ENCODE results near the gene MEIS2.

The MEIS2 gene

DNA sequence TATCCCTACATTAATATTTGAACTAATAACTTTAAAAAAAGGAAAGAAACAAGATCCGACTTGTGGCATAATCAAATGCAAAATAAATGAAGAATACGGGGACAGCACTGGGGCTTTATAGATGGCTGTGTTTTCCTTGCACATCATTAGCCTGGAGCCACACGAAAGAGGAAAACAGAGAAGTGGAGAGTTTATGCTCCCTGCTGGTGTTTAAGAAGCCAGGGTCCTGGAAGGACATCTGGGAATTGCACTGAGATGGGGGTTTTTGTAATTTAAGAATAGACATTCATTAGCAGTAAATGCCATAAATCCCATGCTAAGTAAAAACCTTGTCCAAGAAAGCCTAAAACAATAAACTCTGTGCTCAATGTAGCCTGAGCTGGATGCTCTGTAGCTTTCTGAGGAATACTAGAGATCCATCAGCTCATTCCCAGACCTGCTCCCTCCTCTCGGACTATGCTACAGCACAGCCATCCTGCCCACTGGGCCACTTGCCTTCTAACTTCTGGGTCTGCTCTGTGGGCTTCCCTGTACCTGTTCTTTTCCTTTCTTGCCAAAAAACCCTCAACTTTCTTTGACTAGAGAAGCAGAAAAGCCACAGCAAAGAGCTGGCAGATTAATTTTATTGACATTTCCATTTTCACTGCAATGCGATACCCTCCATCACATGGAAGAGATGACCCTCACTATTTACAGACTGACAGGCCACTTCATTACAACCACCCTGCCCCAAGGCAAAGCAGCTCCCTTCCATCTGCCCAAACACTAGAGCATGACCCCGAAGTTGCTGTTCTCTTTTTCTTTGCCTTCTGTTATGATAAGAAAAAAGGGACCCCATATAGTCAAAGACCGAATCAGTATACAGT lies 62.3 kb downstream of the MEIS2 start:
- no peak for DNase-seq

DNA sequence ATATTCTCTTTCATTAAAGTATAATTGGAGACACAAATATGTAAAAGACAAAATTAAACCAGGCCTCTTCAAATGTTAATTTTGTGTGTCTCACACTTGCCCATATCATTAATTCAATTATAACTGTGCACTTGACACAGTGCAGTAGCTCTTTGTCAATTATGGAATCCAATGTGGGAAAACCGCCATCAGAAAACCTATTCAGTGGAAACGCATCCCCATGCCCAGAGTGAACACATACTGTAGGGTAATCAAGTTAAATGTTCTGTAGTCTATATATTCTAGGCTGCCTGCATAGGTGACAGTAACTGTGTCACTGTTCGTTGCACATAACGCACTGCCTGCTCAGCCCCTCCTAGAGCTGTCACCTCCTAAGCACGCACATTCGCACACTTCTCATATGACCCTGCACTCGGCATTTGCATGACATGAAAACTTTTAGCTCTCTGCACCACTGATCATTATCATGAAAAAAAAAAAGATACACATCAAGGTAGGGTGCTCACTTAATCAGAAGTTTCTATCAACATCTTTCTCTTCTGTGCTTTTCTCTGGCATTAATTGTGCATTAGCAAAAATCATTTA lies 63.2 kb downstream of the MEIS2 start:
- DNase-seq = no peak

DNA sequence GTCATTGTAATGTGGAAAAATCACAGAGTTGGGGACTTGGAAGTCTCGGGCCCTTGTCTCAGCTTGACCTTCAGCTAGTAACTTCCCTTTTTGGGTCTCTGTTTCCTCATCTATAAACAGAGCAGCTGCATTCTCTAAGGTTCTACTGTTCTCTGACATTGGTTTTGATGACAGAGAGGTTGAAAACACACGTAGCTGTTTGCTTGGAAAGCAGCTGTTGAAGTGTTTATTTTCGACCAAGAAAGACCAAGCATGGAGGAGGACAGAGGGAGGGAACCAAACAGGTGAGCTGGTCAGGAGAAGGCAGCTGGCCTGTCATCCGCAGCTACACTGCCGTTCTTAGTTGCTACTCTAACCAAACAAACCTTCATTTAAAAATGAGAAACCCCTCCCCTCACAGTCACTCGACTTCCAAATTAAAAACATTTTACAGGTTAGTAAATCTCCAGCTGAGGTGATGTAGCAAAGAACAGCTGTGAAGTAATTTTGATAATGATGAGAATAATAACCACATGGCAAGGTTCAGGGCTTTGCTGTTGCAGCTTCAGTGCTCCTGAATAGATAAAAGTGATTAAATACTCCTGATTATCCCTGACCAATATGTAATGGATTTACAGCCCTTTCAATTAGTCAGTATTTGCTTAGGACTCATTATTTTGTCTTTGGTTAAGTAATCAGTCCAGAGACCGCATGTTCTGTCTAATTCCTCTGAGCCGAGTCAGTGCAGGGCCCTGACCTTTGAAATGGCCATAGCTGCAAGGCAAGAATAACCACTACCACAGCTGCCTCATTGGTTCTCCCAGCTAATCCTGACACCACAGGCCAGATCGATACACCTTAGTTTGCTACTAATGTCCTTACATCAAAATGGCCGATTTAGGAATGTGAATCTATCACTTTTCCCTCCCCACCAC lies 65.3 kb downstream of the MEIS2 start:
- no peak for DNase-seq

DNA sequence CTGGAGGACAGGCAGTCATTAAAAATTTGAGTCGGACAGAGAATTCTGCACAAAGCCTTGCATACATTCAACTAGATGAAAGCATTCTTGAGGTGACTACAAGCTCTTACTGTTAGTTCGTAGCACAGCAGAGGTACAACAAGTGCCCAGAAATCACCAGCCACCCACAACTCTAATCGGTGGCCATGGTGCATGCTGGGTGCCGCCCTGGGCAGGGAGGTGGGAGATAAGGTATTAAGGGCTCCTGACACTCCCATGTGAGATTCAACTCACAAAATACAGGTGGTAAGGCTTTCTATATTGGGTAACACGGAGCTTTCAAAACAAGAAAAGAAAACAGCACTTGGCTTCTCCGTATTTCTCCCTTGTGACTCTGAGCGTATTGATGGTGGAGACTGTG lies 66.0 kb downstream of the MEIS2 start:
- no peak for DNase-seq

DNA sequence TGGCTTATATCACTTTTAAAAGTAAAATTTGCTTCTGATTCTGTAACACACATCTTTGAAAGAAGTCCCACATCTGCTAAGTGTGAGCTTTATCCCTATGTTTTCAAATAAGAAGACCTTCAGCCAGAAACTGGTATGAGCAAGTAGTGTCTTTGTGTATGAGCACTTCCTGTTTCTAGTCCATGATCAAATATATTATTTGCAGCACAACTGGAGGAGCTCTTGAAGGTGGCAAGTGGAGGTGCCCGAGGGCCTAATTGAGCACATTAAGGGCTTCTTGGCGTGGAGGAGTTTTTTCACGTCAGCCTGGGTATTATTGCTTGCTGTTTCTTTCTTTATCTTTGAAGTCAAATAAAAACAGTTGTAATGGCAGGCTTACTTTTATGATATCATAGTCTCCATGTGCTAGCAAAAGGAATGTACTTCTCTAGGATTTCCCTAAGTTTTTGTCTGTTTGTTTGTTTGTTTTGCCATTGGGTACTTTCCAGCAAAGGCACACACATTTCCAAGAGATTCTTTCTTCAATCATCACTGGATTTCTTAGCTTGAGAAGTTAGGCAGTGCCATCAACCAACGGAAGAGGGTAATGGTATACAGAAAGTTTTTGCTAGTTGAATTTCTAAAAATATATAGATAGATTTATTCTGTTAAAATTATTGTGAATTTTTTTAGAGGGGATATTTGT lies 68.1 kb downstream of the MEIS2 start:
- DNase-seq = no peak

DNA sequence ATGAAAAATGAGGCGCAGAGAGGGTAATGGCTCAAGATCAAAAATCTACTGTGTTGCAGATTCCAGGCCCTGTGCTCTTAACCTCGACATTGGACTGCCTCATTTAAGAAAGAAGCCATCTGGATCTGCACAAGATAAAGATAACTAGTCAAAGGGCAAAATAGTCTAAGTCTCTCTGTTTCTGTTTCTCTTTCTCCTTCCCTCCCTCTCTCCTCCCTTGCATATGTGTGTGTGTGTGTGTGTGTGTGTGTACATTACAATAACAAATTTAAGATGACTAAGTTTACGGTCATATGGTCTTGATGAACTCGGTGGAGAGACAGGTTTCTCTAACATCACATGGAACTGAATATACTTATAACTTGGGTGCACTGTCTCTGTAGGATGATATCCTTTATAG lies 69.2 kb downstream of the MEIS2 start:
- no peak for DNase-seq

DNA sequence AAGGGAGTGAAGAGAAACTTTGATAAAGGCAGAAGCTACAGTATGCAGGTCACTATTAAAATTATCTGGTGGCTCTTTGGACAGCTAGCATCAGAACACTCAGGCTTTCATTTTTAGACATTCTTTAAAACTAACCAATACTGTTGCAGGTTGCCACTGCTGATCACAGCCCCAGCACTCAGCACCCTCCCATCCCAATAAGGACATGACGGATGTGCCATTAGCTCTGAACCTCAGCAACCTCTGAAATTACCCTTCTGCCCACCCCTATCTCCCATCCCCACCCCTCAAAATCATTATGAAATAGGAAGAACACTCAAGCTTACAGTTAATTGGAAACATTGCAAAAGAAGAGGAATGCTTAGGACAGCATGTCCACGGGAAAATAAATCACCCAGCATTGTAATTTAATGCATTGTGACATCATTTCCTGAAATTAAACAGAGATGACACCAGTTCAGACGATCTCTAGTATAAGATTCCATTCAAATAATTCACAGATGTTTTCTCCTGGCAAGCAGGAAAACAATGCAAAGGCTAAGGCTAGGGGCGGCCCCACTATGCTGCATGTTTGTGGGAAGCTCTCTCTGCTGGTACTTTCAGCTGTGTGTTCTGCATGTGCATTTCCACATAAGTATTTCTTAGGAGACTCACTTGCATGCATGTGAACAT lies 71.6 kb downstream of the MEIS2 start:
- no peak for DNase-seq

DNA sequence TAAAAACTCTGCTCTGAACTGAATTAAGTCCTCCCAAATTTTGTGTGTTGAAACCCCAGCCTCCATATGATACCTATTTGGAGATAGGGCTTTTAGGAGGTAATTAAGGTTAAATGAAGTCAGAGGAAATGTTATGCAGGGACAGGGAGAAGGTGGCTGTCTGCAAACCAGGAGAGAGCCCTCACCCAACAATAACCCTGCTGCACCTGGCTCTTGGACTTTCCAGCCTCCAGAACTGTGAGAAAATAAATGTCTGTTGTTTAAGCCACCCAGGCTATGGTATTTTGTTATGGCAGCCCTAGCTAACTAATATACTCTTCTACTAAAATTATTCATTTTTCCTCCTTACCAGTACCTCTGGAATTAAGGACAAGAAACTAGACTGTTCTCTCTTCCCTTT lies 79.5 kb downstream of the MEIS2 start:
- DNase-seq = no peak

DNA sequence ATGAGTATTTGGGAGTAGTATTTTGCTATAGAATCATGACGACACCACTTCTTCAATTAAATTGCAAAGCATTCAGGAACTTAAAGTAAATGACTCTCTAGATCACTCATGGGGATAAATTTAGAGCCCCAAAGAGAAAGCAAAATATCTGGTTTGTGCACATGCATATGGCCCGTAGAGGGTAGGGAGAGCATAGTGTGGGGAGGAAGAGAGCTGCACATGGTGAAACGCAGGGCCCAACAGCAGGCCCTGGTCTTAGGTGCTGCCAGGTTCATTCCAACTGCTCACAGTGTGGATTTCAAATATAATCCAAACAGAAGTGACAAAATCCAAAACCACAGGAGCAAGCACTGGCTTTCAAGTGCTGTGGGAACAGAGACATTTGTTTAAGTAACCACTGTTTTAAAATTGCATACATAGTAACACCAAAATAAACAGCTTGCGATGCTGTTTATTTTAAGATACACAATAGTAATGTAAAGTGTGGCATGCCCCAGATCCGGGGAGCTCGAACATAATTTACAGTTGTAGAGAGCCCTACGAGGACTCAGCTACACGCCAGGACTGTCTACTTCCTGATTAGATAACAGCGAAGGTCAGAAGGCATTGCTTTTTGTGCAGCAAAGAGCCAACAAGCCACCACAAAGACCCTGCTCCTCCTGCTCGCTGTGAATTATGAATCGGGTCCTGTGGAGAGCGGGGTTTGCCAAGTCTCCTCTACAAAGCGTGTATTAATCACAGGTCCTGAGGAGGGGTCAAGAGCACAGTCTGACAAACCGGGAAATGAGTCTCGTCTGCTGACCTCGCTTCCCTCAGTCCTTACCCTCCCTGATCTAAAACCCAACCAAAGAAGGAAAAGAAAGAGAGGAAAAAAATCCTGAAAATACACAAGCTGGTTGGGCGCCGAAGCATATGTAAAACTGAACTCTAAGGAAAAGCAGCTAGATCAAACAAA lies 80.6 kb downstream of the MEIS2 start:
- no peak for DNase-seq

DNA sequence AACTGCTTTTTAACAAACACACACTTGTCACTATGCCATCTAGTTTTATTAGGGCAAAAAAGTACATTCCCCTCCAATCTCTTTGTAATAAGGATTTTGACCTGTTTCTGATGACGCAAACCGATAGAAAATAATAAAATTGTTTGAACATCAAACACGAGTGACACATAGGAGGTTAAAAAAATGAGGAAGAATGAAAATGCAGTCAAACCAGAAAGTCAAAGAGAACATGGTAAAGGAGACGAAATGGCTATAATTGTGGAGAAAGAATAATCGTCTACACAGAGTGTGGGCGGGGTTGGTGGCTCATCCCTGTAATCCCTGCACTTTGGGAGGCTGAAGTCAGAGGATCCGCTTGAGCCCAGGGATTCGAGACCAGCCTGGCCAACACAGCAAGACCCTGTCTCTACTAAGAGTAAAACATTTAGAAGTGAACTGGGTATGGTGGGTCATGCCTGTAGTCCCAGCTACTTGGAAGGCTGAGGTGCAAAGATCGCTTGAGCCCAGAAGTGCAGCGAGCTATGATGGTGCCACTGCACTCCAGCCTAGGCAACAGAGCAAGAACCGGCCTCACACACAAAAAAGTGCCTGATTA lies 83.2 kb downstream of the MEIS2 start:
- no peak for DNase-seq

DNA sequence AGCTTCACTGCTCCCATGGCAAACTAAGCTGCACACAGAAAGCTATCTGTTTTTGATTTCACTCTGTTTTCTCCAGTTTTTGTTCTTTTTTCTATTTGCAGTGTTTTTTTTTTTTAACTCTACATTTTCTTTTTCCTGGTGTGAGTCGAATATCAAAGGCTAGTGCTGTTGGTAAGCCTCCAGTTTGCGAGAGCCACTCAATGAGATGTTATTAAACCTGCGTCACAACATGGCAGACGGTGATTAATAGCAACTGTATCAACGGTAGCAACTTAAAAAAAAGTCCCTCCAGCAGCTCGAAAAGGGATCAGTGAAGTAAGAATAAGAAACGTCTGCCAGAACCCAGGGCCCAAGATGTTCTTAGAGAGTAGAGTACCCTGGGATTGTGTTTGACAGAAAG lies 84.1 kb downstream of the MEIS2 start:
- DNase-seq = no peak

DNA sequence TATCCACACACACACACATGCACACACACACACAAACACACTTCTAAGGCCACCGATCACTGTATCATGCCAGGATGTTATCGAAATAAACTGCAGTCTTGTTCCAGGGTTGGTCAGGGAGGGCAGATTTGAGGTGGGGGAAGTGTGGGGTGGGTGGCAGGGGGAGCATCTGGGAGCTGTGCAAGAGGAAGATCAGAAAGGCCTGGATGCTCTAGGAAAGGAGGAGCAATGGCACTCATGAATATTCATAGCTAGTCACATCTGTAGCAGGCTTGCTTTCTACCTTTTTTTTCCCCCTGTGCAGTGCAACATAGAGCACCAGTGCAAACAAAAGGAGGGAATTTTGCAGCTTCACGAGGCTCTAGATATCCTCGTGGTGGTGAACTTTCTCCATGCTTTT lies 84.9 kb downstream of the MEIS2 start:
- DNase-seq = no peak

DNA sequence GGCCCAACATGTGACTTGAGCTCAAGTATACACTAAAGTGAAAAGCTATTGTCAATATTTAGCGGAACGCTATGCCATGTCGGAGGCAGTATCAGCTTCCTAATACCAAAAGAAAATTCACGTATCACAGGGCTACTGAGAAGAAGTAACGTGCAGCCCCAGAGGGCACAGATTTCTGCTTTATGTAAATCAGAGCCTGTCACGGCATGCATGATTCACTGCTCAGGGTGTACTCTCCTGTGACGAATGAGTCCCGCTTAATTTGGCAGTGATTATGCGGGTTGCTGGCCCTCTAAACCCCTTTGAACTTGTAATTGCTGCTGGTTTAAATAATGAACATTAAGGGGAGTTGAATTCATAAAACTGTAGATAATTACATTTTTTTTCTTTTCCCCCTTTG lies 85.3 kb downstream of the MEIS2 start:
- DNase-seq = no peak

DNA sequence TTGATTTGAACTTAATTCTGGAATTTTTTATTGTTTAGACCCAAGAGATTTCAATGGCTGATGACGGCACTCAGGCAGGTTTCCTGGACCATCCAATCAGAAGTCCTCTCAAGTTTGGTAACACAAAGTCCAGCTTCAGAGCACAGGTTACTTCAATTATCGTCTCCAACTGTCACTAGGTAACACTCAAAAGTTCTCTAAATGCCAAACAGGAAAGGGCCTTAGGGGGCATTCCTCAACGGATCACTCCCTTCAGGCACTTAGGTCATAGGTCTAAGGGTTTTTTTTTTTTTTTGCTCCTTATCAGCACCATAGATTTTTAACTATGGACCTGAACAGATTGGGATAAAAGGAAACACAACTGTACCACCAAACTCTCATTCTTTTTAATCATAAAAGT lies 85.8 kb downstream of the MEIS2 start:
- DNase-seq = no peak

DNA sequence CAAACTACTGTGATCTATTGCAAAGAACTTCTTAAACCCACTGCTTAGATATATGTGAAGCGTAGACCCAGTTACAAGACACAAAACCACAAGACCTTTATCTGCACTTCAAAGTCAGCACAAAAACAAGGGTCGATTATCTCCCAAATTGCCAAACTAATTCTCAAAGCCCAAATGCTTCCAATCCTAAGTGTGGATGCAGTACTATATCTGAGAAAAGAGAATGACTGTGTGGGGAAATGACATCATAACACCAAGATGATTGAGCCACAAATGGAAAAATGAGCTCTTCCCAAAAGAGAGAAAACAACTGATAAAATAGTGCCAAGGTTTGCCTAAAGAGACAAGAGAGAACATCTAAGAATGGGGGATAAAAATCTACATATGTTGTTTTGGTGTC lies 86.2 kb downstream of the MEIS2 start:
- no peak for DNase-seq

DNA sequence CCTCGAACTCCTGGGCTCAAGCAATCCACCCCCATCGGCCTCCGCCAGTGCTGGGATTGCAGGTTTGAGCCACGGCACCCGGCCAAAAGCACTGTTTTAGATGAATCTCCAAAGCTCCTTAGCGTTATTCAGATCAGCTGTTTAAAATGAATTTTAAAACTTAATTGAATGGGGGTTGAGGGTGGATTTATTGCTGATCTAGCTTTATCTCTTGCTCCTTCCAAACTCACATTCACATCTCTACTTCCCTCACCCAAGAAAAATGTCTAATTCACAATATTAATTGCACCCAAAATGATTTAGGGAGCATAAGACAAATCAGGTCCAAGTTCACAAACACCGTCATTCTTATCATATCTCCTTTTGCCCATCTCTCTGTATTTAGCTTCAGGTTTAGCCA lies 89.8 kb downstream of the MEIS2 start:
- DNase-seq = no peak

DNA sequence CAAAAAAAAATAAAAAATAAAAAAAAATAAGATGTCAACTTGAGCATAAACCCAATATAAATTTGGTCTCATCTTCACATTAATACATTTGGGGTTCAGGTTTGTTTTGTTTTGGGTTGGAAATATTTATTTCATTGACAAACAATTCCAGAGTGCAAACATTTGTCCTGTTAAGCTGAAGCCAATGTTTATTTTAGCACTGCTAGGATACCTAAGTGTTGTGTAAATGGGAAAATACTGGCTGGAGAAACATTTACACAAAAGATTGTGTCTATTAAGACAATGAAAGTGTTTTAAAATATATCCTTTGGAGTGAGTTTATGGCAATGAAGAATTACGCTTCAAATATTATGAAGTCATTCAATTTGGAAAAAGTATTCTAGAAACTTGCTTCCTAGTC lies 91.1 kb downstream of the MEIS2 start:
- DNase-seq = no peak

DNA sequence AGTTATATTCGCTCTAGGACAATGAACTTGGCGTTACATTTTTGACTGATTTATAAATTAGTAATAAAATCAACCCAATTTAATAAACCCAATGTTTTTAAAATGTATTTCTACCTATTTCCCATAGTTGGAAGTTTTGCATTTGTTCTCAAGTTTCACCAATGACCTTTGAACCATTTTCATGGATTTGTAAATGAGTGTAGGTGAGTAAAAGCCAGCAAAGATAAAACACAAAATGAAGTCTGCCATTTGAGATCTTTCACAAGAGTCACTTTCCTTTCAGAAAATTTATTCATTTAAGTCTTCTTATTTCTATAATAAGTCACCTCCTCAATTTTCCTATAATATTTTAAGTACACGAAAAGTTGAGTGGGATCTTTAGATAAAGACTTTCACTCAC lies 92.1 kb downstream of the MEIS2 start:
- DNase-seq = no peak

DNA sequence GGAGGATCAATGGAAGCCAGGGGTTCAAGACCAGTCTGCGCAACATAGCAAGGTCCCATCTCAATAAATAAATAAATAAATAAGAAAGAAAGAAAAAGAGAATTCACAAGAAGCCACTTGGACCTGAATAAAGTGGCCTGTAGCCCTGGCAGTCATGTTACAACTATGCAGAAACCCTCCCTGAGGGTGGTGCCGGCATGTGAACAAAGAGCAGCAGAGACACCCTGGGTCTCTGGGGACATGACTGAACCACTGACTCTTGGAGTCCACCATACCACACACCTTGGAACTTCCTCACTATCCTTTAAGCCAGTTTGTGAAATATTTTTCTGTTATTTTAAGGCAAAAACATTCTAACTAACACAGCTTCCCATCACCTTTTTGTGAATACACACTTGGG lies 93.0 kb downstream of the MEIS2 start:
- no peak for DNase-seq

DNA sequence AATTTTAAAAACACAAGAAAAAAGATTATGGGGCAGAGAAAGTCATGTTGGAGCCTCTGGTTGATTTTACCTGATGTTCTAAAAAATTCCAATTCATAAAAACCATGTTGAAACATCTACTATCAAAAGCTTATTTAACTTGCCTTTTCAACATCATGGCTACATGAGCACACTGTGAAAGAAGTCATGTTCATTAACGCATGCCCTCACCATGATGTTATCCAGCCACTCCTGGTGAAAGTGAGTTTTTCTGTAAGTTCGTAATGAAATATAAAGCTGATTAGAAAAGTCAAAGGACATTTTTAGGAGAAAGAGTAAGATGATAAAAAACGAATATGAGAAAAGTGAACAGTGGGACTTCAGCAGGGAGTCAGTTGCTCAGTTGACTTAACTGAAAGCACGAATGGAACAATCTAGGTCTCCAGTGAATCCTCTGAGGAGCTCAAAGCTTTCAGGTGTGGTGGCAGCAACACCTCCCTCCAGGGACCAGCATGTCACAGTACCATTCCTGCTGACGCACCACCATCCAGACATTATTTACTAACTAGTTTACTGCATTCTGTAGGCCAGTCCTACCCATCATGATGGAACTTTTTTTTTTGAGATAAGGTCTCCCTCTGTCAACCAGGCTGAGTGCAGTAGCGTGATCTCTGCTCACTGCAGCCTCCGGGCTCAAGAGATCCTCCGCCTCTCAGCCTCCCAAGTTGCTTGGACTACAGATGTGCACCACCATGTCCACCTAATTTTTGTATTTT lies 95.2 kb downstream of the MEIS2 start:
- DNase-seq = no peak
